ENCODE measurements around the gene CRELD2.

Gene CRELD2

DNA sequence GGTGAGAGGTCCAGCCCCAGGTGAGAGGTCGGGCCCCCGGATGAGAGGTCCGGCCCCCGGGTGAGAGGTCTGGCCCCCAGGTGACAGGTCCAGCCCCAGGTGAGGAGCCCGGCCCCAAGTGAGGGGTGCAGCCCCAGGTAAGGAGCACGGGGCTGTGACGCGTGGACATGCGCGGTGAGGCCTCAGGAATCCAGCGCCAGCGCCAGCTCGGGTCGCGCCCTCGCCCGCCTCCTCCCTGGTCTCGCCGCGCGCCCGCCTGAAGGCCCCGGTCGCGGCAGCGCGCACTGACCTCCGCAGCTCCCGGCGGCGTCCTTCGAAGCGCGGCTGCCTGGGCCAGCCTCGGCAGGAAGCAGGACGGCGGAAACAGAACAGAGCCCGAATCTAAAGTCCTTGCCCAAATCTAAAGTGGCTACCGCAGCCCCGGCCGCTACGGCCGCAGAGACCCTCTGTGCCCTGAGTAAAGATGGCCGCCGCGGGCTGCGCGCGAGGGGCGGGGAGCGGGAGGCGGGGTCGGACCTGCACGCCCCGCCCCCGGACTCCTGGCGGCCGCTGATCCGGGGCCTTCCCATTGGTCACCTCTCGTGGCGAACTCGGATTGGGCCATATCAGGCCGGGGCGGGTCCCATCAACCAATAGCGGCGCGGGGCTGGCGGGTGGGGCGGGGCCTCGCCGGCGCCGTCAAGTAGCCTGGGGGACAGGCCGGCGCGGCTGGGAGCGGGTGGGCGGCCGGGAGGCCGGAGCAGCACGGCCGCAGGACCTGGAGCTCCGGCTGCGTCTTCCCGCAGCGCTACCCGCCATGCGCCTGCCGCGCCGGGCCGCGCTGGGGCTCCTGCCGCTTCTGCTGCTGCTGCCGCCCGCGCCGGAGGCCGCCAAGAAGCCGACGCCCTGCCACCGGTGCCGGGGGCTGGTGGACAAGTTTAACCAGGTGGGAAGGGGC is at the start of gene CRELD2, which contains the start of gene ALG12:
Gene CRELD2, plus strand, starts transcription at position 661 of the 937 bp plus-strand sequence. Its CDS starts 136 bp downstream, at position 797.
Gene ALG12, minus strand, starts transcription at position 465 of the 937 bp plus-strand sequence. CDS start 4,673 bp downstream, outside the sequence.
- peak; percentile 84 to 90 for DNase-seq

DNA sequence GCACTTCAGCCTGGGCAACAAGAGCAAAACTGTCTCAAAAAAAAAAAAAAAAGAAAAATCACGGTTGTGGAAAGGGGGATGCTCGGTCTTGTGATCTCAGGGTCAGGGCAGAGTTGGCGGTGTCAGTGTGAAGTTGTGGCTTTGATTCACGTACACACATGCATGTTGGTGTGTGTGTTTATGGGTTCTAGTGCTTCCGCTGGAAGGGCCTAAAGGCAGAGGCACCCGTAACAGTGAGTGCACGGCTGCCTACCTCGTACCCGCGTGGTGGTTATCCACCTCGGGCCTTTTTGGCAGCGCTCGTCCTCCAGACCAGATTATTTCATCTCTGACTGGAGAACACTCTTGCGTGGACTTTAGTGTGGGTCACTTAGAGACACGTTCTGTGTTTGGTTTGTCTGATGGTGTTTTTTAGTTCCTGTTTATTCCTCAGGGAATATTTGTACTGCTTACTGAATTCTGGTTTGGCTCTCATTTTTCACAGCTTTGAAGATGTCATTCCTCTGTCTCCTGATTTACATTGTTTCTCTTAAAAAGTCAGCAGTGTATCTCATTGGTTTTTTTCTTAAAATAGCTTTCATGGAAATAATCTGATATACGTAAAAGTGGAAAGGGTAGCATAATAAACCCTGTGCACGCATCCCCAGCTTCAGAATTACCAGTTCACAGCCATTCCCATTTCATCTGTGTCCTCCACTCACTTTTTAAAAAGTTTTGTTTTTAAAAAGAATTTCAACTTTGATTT is 49.2 kb upstream of the CRELD2 start:
- no peak for DNase-seq

DNA sequence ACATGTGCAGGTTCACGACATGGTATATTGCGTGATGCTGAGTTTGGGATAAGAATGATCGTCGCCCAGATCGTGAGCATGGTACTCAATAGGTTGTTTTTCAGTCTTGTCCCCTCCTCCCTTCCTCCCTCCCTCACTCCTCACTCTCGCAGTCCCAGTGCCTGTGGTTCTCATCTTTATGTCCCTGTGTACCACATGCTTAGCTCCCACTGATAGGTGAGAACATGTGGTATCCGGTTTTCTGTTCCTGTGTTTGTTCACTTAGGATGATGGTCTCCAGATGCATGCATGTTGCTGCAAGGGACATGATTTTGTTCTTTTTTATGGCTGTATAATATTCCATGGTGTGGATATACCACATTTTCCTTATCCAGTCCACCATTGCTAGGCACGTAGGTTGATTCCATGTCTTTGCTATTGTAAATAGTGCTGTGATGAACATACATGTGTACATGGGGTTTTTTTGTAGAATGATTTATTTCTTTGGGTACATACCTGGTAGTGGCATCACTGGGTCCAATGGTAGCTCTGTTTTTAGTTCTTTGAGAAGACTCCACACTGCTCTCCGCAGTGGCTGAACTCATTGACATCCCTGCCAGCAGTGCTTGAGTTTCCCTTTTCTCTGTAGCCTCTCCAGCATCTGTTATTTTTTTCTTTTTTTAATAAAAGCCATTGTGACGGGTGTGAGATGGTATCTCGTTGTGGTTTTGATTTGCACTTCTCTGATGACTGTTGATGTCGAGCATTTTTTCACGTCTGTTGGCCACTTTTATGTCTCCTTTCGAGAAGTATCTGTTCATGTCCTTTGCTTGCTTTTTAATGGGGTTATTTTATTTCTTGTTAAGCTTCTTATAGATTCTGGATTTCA is 48.4 kb upstream of the CRELD2 start:
- no peak for DNase-seq

DNA sequence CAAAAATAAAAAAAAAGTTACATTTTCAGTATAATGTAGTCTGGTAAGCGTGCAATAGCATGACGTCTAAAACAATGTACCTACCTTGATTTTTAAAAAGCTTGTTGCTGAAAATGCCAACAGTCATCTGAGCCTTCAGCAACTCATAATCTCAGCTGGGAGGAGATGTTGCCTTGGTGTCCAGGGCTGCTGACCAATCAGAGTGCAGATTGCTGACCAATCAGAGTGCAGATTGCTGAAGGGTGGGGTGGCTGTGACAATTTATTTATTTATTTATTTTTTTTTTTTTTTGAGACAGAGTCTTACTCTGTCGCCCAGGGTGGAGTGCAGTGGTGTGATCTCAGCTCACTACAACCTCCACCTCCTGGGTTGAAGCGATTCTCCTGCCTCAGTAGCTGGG is 47.0 kb upstream of the CRELD2 start:
- DNase-seq = no peak

DNA sequence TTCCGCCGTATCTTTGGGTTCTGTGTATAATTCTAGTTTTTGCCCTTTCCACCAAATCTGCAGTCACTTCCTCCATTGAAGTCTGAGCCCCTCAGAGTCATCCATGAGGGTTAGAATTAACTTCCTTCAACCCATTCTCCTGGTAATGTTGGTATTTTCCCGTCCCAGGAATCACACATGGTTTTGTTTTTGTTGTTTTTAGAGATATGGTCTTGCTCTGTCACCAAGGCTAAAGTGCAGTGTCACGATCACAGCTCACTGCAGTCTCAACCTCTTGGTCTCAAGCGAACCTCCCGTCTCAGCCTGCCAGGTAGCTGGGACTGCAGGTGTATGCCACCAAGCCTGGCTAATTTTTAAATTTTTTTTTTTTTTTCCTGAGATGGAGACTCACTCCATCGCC is 46.1 kb upstream of the CRELD2 start:
- DNase-seq = no peak

GRCh38 chr22:49873228-49873940 is 45.0 kb upstream of the CRELD2 start:
- no peak for DNase-seq

- DNase-seq = no peak
These were observed 40.8 kb upstream of the CRELD2 start for GRCh38 chr22:49877642-49878041.

DNA sequence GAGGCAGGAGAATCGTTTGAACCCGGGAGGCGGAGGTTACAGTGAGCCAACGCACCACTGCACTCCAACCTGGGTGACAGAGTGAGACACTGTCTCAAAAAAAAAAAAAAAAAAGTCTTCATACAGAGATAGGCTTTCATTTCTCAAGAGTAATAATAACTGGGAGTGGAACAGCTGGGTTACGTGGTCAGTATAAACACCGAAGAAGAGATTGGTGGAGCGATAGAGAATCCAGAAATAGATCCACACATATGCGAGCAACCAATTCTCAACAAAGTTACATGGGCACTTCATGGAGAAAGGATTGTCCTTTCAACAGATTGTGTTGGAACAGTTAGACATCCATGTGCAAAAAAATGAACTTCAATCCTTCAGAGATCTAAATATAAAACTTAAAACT is 40.2 kb upstream of the CRELD2 start:
- DNase-seq = no peak

DNA sequence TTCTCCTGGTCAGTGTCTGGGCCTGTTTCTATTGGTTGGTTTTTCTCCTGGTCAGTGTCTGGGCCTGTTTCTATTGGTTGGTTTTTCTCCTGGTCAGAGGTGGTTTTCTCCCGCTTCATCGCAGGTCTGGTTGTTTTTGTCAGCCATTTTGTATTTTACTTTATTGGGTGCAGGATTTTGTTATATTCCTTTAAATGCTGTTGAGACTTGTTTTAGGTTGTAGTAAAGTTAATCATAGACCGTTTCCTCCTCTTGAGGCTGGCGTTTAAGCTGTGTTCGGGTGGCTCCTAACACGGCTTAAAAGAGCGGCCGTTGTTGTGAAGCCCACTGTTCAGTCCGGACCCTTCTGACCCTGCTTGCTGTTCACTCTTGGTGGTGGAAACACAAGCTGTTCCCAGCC is 38.6 kb upstream of the CRELD2 start:
- no peak for DNase-seq

DNA sequence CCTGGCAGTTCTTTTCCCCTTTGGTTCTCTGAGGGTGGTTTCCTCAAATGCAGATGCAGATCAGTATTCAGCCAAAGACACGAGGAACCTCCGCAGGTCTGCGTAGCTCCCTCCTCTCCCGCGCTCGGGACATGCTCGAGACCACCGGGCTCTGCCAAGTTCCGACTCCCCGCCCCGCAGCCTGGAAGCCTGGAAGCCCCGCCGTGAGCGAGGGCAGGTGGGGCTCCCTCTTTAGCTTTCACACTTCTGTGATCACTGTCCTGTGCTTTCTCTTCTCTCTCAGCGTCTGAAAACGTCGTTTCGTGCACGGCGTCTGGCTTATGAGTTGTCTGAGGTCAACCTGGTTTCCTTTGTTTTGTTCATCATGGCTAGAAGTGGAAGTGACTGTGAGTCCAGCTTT is 38.2 kb upstream of the CRELD2 start:
- DNase-seq = no peak

DNA sequence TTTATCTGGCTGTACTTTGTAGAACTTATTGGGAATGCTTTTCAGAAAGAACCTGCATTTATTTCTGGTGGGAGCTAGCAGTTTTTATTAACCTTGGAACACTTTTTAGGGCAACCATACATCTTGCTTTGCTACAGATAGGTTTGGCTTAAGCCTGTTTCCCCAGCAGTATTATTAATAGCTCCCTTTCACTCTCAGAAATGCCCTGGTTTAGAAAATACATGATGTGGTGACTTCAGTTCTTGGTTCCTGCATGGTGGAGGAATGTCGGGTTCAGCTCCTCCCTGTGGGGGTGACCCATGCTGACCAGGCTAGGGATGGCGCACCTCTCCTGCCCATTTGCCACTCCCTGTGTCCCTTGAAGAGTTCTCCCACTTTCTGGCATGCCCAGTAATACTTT is 36.6 kb upstream of the CRELD2 start:
- no peak for DNase-seq

DNA sequence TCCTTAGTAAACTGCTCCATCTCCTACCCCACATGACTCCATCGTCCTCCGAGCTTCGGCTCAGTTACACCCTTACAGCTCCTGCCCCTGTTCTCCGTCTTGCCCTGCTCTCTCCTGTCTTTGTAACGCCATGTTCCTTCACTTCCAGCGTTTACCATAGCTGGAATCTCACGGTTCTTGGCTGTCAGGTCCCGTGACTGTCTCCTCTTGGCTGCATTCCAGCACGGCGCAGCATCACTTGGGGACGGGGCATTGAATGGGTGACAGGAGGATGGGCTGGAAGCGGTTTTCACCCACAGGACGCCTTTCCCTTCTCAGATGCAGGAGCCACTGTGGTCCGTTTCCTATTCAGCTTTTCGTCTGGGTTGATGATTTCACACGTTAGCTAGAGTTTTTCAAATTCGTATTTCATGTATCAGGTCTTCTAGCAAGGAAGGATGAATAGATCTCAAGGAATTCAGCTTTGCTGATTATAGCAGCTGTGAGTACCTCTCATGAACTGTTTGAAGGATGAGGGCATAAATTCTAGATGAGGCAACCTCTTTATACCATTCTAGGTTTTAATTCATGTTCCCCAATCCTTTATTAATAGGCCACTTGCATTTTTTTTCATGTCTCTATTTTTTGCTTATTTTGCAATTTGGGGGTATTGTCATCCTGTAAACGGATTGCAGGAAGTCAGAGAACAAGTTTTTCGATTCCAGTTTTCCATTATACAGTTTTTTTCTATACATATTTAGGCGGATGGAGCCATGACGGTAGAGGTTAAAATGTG is 35.7 kb upstream of the CRELD2 start:
- no peak for DNase-seq

GRCh38 chr22:49883294-49883640 is 35.2 kb upstream of the CRELD2 start:
- DNase-seq = no peak

GRCh38 chr22:49884075-49884474 is 34.4 kb upstream of the CRELD2 start:
- DNase-seq = no peak

DNA sequence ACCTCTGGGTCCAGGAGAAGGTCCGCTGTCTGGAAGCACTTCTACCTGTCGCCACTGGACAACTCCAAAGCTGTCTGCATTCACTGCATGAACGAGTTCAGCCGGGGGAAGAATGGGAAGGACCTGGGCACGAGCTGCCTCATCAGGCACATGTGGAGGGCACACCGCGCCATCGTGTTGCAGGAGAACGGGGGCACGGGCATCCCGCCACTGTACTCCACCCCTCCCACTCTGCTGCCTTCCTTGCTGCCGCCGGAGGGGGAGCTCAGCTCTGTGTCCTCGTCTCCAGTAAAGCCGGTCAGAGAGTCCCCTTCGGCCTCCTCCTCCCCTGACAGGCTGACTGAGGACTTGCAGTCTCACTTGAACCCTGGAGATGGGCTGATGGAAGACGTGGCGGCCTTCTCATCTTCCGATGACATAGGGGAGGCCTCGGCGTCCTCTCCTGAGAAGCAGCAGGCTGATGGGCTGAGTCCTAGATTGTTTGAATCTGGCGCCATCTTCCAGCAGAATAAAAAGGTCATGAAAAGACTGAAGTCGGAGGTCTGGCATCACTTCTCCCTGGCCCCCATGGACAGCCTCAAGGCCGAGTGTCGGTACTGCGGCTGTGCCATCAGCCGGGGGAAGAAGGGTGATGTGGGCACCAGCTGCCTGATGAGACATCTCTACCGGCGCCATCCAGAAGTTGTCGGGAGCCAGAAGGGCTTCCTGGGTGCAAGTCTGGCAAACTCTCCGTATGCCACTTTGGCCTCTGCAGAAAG is 33.8 kb upstream of the CRELD2 start:
- DNase-seq = no peak

GRCh38 chr22:49885281-49885680 is 33.2 kb upstream of the CRELD2 start:
- DNase-seq = no peak

GRCh38 chr22:49885881-49886280 is 32.6 kb upstream of the CRELD2 start:
- DNase-seq = no peak

- no peak for DNase-seq
These were observed 31.9 kb upstream of the CRELD2 start for GRCh38 chr22:49886346-49887063.

DNA sequence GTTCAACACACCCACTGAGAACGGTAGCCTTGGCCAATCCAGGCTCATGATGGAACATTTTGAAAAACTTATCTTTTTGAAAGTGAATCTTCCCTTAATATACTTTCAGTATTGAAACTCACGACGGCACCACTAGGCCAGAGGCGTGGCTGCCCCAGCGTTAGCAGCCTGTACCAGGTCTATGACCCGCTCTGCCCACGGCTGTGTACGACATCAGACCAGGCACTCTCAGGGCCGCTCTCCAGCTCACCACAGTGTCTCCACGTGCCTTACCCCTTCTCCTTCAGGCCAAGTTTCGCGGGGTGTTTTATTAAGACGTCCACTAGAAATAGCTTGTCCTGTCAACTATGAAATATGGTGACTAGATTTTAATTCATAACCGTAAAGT is 31.4 kb upstream of the CRELD2 start:
- no peak for DNase-seq

GRCh38 chr22:49887702-49888101 is 30.7 kb upstream of the CRELD2 start:
- no peak for DNase-seq
